IMR-90 (cell line): ENCODE results near the gene NCR2. TPM values are rescaled to one million over a fixed set of nuclear protein-coding genes. Genes with fewer than 3 reads are reported as not detected.

Experiments
- ATAC-seq: fragments of 200-7000 bp; cut with Tn5 transposase; 2 replicates; pipeline ENCODE4 v1.9.1; 2020; ENCODE audit warnings: low read depth, mild to moderate bottlenecking, moderate library complexity
- BruUV-seq: library from RNA; stranded (reverse); fragments of 400-500 nt; replicated peaks from 2 replicates; lab custom pipeline; 2021; lab: Mats Ljungman, UMichigan
- CTCF ChIA-PET: fragments of 300-600 bp; formaldehyde crosslinking; extraction: SDS; loops from one replicate; lab custom pipeline; 2021; ENCODE audit warnings: antibody characterized with exemption; lab: Yijun Ruan, JAX
- POLR2A ChIA-PET: fragments of 300-600 bp; sonication (Branson Sonifier 250); formaldehyde crosslinking; loops from one replicate; lab custom pipeline; 2022; ENCODE audit warnings: antibody characterized with exemption; ENCODE audit not compliant: unreplicated experiment; lab: Charles Lee
- DNase-seq: peaks from one replicate; pipeline ENCODE4 v3.0.0; 2013
- H2AFZ ChIP-seq: replicated peaks from 2 replicates; pipeline ENCODE3; 2013; ENCODE audit warnings: low read length, mild to moderate bottlenecking; ENCODE audit not compliant: poor library complexity
- H2AK5ac ChIP-seq: 2 replicates; pipeline ENCODE4 v1.6.1; 2013; ENCODE audit warnings: low read depth, low read length, inconsistent platforms
- H2AK9ac ChIP-seq: replicated peaks from 2 replicates; pipeline ENCODE3; 2013; ENCODE audit warnings: mild to moderate bottlenecking, low read depth, low read length, moderate library complexity; ENCODE audit not compliant: poor library complexity
- H2BK120ac ChIP-seq: 2 replicates; pipeline ENCODE4 v1.6.1; 2013; ENCODE audit warnings: low read depth, low read length, inconsistent platforms
- H2BK15ac ChIP-seq: 3 replicates; pipeline ENCODE4 v1.6.1; 2013; ENCODE audit warnings: low read depth, low read length, inconsistent platforms
- H2BK20ac ChIP-seq: 2 replicates; pipeline ENCODE4 v1.6.1; 2013; ENCODE audit warnings: low read depth, mild to moderate bottlenecking, inconsistent platforms, low read length, moderate library complexity
- H2BK5ac ChIP-seq: 2 replicates; pipeline ENCODE4 v1.6.1; 2013; ENCODE audit warnings: mild to moderate bottlenecking, low read depth, low read length, inconsistent platforms; ENCODE audit not compliant: poor library complexity, severe bottlenecking
- H3K14ac ChIP-seq: replicated peaks from 2 replicates; pipeline ENCODE4 v1.6.1; 2013; ENCODE audit warnings: low read depth, low read length, inconsistent platforms
- H3K18ac ChIP-seq: 2 replicates; pipeline ENCODE4 v1.6.1; 2013; ENCODE audit warnings: low read depth, low read length, control low read depth
- H3K23ac ChIP-seq: 2 replicates; pipeline ENCODE4 v1.6.1; 2013; ENCODE audit warnings: low read depth, low read length, inconsistent platforms
- H3K27ac ChIP-seq: 2 replicates; pipeline ENCODE4 v1.5.1; 2013; ENCODE audit warnings: mild to moderate bottlenecking, control low read depth, low read length; ENCODE audit not compliant: insufficient read depth
- H3K27me3 ChIP-seq: 2 replicates; pipeline ENCODE4 v1.6.1; 2013; ENCODE audit warnings: low read length; ENCODE audit not compliant: control insufficient read depth, insufficient read depth
- H3K36me3 ChIP-seq: 2 replicates; pipeline ENCODE4 v1.6.1; 2013; ENCODE audit warnings: low read length, mixed read lengths; ENCODE audit not compliant: control insufficient read depth, insufficient read depth
- H3K4ac ChIP-seq: 2 replicates; pipeline ENCODE4 v1.6.1; 2013; ENCODE audit warnings: low read depth, low read length, inconsistent platforms
- H3K4me1 ChIP-seq: 2 replicates; pipeline ENCODE4 v1.6.1; 2013; ENCODE audit warnings: low read length, mixed read lengths; ENCODE audit not compliant: control insufficient read depth, insufficient read depth
- H3K4me2 ChIP-seq: 2 replicates; pipeline ENCODE4 v1.6.1; 2013; ENCODE audit warnings: low read depth, mild to moderate bottlenecking, control low read depth, low read length, moderate library complexity
- H3K4me3 ChIP-seq: 2 replicates; pipeline ENCODE4 v1.5.1; 2013; ENCODE audit warnings: low read depth, mild to moderate bottlenecking, control low read depth, low read length, moderate library complexity; ENCODE audit not compliant: insufficient read depth
- H3K56ac ChIP-seq: 2 replicates; pipeline ENCODE4 v1.6.1; 2013; ENCODE audit warnings: low read length, inconsistent platforms; ENCODE audit not compliant: insufficient read depth; ENCODE audit errors: extremely low read depth
- H3K79me1 ChIP-seq, 2 experiments: 2 replicates each; pipeline ENCODE4 v1.6.1; 2013; ENCODE audit warnings: low read length in 2 of 2, inconsistent platforms in 1 of 2, low read depth in 1 of 2
- H3K9ac ChIP-seq: 2 replicates; pipeline ENCODE4 v1.6.1; 2013; ENCODE audit warnings: low read depth, low read length, control low read depth
- H3K9me1 ChIP-seq: 2 replicates; pipeline ENCODE4 v1.6.1; 2013; ENCODE audit warnings: low read length, inconsistent platforms; ENCODE audit not compliant: insufficient read depth
- H3K9me3 ChIP-seq: 2 replicates; pipeline ENCODE4 v1.6.1; 2013; ENCODE audit warnings: low read length; ENCODE audit not compliant: control insufficient read depth, insufficient read depth
- H4K20me1 ChIP-seq: 2 replicates; pipeline ENCODE4 v1.6.1; 2013; ENCODE audit warnings: low read length, inconsistent platforms; ENCODE audit not compliant: insufficient read depth
- H4K5ac ChIP-seq: 2 replicates; pipeline ENCODE4 v1.6.1; 2013; ENCODE audit warnings: mild to moderate bottlenecking, low read depth, low read length, control low read depth
- H4K8ac ChIP-seq, 2 experiments: 2 replicates each; pipeline ENCODE4 v1.6.1; 2013; ENCODE audit warnings: low read depth in 2 of 2, low read length in 2 of 2, control low read depth in 1 of 2, inconsistent platforms in 1 of 2
- H4K91ac ChIP-seq: 2 replicates; pipeline ENCODE4 v1.6.1; 2013; ENCODE audit warnings: low read depth, low read length, inconsistent platforms; ENCODE audit not compliant: insufficient read depth
- BHLHE40 ChIP-seq: fragments of 150-350 bp; IDR thresholded peaks from 2 replicates; pipeline ENCODE4 v1.6.1; 2016; ENCODE audit warnings: mild to moderate bottlenecking, low read depth, low read length
- CEBPB ChIP-seq: IDR thresholded peaks from 2 replicates; pipeline ENCODE4 v1.6.1; 2012; ENCODE audit warnings: low read depth, low read length, improper control_type of control experiment
- CHD1 ChIP-seq: IDR thresholded peaks from 2 replicates; pipeline ENCODE4 v1.6.1; 2012; ENCODE audit warnings: low read depth, low read length, improper control_type of control experiment
- FOS ChIP-seq: fragments of 150-350 bp; IDR thresholded peaks from 2 replicates; pipeline ENCODE4 v1.6.1; 2016; ENCODE audit warnings: low read depth, low read length
- MAFK ChIP-seq: IDR thresholded peaks from 2 replicates; pipeline ENCODE4 v1.6.1; 2012; ENCODE audit warnings: low read depth, low read length, improper control_type of control experiment
- MAZ ChIP-seq: IDR thresholded peaks from 2 replicates; pipeline ENCODE4 v1.6.1; 2012; ENCODE audit warnings: low read depth, mild to moderate bottlenecking, low read length, improper control_type of control experiment, moderate library complexity, borderline replicate concordance
- MXI1 ChIP-seq: IDR thresholded peaks from 2 replicates; pipeline ENCODE4 v1.6.1; 2012; ENCODE audit warnings: low read depth, mild to moderate bottlenecking, low read length, moderate library complexity, borderline replicate concordance
- NFE2L2 ChIP-seq: fragments of 150-350 bp; IDR thresholded peaks from 2 replicates; pipeline ENCODE4 v1.6.1; 2016; ENCODE audit warnings: low read depth, mild to moderate bottlenecking, low read length
- POLR2A ChIP-seq: IDR thresholded peaks from 2 replicates; pipeline ENCODE4 v1.6.1; 2012; ENCODE audit warnings: mild to moderate bottlenecking, low read depth, low read length
- RAD21 ChIP-seq: IDR thresholded peaks from 2 replicates; pipeline ENCODE4 v1.6.1; 2012; ENCODE audit warnings: low read length, improper control_type of control experiment
- RCOR1 ChIP-seq: IDR thresholded peaks from 2 replicates; pipeline ENCODE4 v1.6.1; 2012; ENCODE audit warnings: mild to moderate bottlenecking, low read length, improper control_type of control experiment; ENCODE audit not compliant: insufficient replicate concordance
- RFX5 ChIP-seq: IDR thresholded peaks from 2 replicates; pipeline ENCODE4 v1.8.0; 2012; ENCODE audit warnings: low read depth, mild to moderate bottlenecking, low read length, moderate library complexity
- SMC3 ChIP-seq: fragments of 150-350 bp; IDR thresholded peaks from 2 replicates; pipeline ENCODE4 v1.6.1; 2016; ENCODE audit warnings: low read depth, mild to moderate bottlenecking, antibody characterized with exemption, low read length, moderate library complexity
- WGBS, 2 experiments: methylation state at CpG; one replicate each; pipeline versions ENCODE4 v1.1.5 to v1.1.7; 2013; ENCODE audit warnings: missing lambda C conversion rate in 2 of 2; ENCODE audit not compliant: insufficient read length in 1 of 2; ENCODE audit errors: extremely low coverage in 2 of 2; 5-methylcytosine and 5-hydroxymethylcytosine counted together
- dilution Hi-C: fragments of 300-500 bp; cut with HindIII; formaldehyde crosslinking; loops from one replicate; pipeline ENCODE4 v1.14.3; 2018; ENCODE audit warnings: low sequenced_read_pairs; ENCODE audit not compliant: unreplicated experiment
- in situ Hi-C: fragments of 300-500 bp; cut with MboI; formaldehyde crosslinking; loops from 3 replicates; pipeline ENCODE4 v1.14.3; 2019; ENCODE audit warnings: low sequenced_read_pairs, inconsistent platforms, mixed read lengths
- intact Hi-C: fragments of 100-400 bp; cut with micrococcal nuclease; formaldehyde crosslinking; loops from 2 replicates; pipeline ENCODE4 v1.10.0; 2022
- polyA plus RNA-seq, 3 experiments: library from polyadenylated mRNA; depleted of rRNA; stranded (reverse); fragments of >200 nt; gene quantifications; 2 replicates each; pipeline ENCODE4 v1.2.3, GENCODE V29; 2012; ENCODE audit warnings: low replicate concordance in 1 of 3
- total RNA-seq: library from RNA; depleted of rRNA; stranded (reverse); fragments of >200 nt; gene quantifications from 2 replicates; pipeline ENCODE4 v1.2.3, GENCODE V29; 2012
- TF ChIP-seq, protein P1 (sequence below): fragments of 150-350 bp; IDR thresholded peaks from 2 replicates; pipeline ENCODE4 v1.6.1; 2016; ENCODE audit warnings: low read depth, mild to moderate bottlenecking, low read length, moderate library complexity, borderline replicate concordance
- TF ChIP-seq, protein P2 (sequence below): conservative IDR thresholded peaks from 2 replicates; pipeline ENCODE4 v1.5.1; 2012; ENCODE audit warnings: mild to moderate bottlenecking, low read depth, low read length, improper control_type of control experiment
- TF ChIP-seq, protein P3 (sequence below): fragments of 150-350 bp; IDR thresholded peaks from 2 replicates; pipeline ENCODE4 v1.6.1; 2017; ENCODE audit warnings: mild to moderate bottlenecking, antibody characterized with exemption, low read length, low read depth

The NCR2 gene
- total and polyA plus RNA-seq, 2 of the 4 experiments (the other 2 are of a cell fraction), result not detected

DNA sequence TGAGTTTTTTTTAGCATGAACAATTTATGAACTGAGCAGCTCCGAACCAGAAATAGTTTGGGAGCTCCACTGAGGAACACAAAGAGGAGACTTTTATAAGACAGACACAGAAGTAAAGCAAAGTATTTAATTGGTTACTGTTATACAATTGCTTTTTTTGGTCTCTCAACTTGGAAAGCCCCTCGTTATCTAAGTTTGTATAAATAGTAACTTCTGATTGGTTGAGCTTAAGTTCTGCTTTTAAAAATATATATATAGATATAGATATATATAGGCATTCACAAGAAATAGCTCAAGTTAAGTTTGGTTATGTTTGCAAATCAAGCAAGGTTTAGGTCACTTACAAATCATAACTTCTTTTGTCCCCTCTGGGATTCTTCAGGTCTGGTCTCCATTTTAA, 20.2 kb upstream of the NCR2 start:
- Histone ChIP-seq H2AK9ac (no peak overlapping the region), H3K4me2 (no peak overlapping the region), H2BK5ac (no peak overlapping the region), H3K23ac (no peak overlapping the region), H4K5ac (no peak overlapping the region), H3K4me3 (no peak overlapping the region), H2AK5ac (no peak overlapping the region), H3K9me3 (no peaks in the 10 kb centered on the region), H2BK120ac (no peak overlapping the region), H3K27ac (no peak overlapping the region), H3K79me1 (no peaks in the 10 kb centered on the region), H3K56ac (no peak overlapping the region), H3K27me3 (peaks cover 26% of the 10 kb centered on the region), H3K4me1 (no peaks in the 10 kb centered on the region), H2BK20ac (no peak overlapping the region), H3K9ac (no peak overlapping the region), H3K18ac (no peak overlapping the region), H4K8ac (no peak overlapping the region), H4K91ac (no peak overlapping the region), H2AFZ (no peak overlapping the region), H3K36me3 (no peaks in the 10 kb centered on the region), H3K9me1 (no peaks in the 10 kb centered on the region), H3K4ac (no peak overlapping the region), H3K14ac (no peak overlapping the region), H4K20me1 (no peaks in the 10 kb centered on the region), H2BK15ac (no peak overlapping the region)
- DNase-seq (no peak), ATAC-seq (no peak)
- no TSS peak for BruUV-seq
- in situ Hi-C loops (no loop called here), dilution Hi-C loops (no loop called here), intact Hi-C loops (loop anchor here (5.0 kb wide), 1 partner anchor 243 kb away; the partner anchor contains the start of genes NFYA and OARD1)
- ChIA-PET CTCF (interaction anchor here (0.8 kb wide), 1 partner anchor 9 kb away, joined by 4 read pairs; no protein-coding TSS in a partner anchor), POLR2A (no interaction called here)
- no CpG with 5 or more reads among the region's 2 CpGs for WGBS, 2 experiments
- TF ChIP-seq, protein P1, sequence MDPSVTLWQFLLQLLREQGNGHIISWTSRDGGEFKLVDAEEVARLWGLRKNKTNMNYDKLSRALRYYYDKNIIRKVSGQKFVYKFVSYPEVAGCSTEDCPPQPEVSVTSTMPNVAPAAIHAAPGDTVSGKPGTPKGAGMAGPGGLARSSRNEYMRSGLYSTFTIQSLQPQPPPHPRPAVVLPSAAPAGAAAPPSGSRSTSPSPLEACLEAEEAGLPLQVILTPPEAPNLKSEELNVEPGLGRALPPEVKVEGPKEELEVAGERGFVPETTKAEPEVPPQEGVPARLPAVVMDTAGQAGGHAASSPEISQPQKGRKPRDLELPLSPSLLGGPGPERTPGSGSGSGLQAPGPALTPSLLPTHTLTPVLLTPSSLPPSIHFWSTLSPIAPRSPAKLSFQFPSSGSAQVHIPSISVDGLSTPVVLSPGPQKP, result no peak
- TF ChIP-seq RAD21, result no peak
- TF ChIP-seq CHD1, result no peak
- TF ChIP-seq RFX5, result no peak
- TF ChIP-seq MAZ, result no peak
- no peak for TF ChIP-seq MAFK
- TF ChIP-seq, protein P2, sequence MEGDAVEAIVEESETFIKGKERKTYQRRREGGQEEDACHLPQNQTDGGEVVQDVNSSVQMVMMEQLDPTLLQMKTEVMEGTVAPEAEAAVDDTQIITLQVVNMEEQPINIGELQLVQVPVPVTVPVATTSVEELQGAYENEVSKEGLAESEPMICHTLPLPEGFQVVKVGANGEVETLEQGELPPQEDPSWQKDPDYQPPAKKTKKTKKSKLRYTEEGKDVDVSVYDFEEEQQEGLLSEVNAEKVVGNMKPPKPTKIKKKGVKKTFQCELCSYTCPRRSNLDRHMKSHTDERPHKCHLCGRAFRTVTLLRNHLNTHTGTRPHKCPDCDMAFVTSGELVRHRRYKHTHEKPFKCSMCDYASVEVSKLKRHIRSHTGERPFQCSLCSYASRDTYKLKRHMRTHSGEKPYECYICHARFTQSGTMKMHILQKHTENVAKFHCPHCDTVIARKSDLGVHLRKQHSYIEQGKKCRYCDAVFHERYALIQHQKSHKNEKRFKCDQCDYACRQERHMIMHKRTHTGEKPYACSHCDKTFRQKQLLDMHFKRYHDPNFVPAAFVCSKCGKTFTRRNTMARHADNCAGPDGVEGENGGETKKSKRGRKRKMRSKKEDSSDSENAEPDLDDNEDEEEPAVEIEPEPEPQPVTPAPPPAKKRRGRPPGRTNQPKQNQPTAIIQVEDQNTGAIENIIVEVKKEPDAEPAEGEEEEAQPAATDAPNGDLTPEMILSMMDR, result no peak
- TF ChIP-seq SMC3, result no peak
- TF ChIP-seq BHLHE40, result no peak
- no peak for TF ChIP-seq FOS
- TF ChIP-seq RCOR1, result no peak
- TF ChIP-seq NFE2L2, result no peak
- TF ChIP-seq CEBPB, result no peak
- TF ChIP-seq POLR2A, result no peak
- no peak for TF ChIP-seq MXI1
- TF ChIP-seq, protein P3, sequence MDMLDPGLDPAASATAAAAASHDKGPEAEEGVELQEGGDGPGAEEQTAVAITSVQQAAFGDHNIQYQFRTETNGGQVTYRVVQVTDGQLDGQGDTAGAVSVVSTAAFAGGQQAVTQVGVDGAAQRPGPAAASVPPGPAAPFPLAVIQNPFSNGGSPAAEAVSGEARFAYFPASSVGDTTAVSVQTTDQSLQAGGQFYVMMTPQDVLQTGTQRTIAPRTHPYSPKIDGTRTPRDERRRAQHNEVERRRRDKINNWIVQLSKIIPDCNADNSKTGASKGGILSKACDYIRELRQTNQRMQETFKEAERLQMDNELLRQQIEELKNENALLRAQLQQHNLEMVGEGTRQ, result no peak
